HepG2 (cell line): ENCODE measurements around the gene ATP11A. TPM values are rescaled to one million over a fixed set of nuclear protein-coding genes. Genes with fewer than 3 reads are reported as not detected.

Experiments used
- ADNP ChIP-seq: sonication (generic); formaldehyde crosslinking; IDR thresholded peaks from 2 replicates; pipeline ENCODE4 v1.4.0; 2020; ENCODE audit warnings: missing genetic modification reagents
- HHEX ChIP-seq: IDR thresholded peaks from 2 replicates; pipeline ENCODE4 v1.6.1; 2016; ENCODE audit warnings: control low read depth
- HMG20B ChIP-seq: conservative IDR thresholded peaks from 2 replicates; pipeline ENCODE4 v1.6.1; 2016; ENCODE audit warnings: missing genetic modification reagents, missing compliant biosample characterization
- MTF2 ChIP-seq: sonication (generic); formaldehyde crosslinking; IDR thresholded peaks from 2 replicates; pipeline ENCODE4 v1.5.0; 2020; ENCODE audit warnings: missing genetic modification reagents, borderline replicate concordance
- NONO ChIP-seq, 2 experiments: fragments of 450-650 bp in 1 of 2; sonication (generic) in 1 of 2; formaldehyde crosslinking in 1 of 2; IDR thresholded peaks in 1 of 2; conservative IDR thresholded peaks in 1 of 2; 2 replicates each; pipeline versions ENCODE4 v1.6.1 to v1.8.0; 2017 to 2022; ENCODE audit warnings: mild to moderate bottlenecking in 1 of 2, missing genetic modification reagents in 1 of 2, moderate library complexity in 1 of 2
- RARA ChIP-seq: IDR thresholded peaks from 2 replicates; pipeline ENCODE4 v1.6.1; 2016; ENCODE audit warnings: missing genetic modification reagents, missing compliant biosample characterization
- RFX3 ChIP-seq: IDR thresholded peaks from 2 replicates; pipeline ENCODE4 v1.6.1; 2016; ENCODE audit warnings: missing biosample characterization, missing genetic modification reagents
- SMARCC2 ChIP-seq: fragments of 450-650 bp; IDR thresholded peaks from 2 replicates; pipeline ENCODE4 v1.6.1; 2017; ENCODE audit warnings: antibody characterized with exemption, mild to moderate bottlenecking
- SSRP1 ChIP-seq: IDR thresholded peaks from 2 replicates; pipeline ENCODE4 v1.6.1; 2016; ENCODE audit warnings: control low read depth
- YEATS2 ChIP-seq: sonication (generic); formaldehyde crosslinking; IDR thresholded peaks from 2 replicates; pipeline ENCODE4 v1.4.0; 2020; ENCODE audit warnings: missing genetic modification reagents, borderline replicate concordance
- ZNF510 ChIP-seq: sonication (generic); formaldehyde crosslinking; IDR thresholded peaks from 2 replicates; pipeline ENCODE4 v1.4.0; 2020; ENCODE audit warnings: low read depth, mild to moderate bottlenecking, missing genetic modification reagents
- ZNF772 ChIP-seq: sonication (generic); formaldehyde crosslinking; IDR thresholded peaks from 2 replicates; pipeline ENCODE4 v1.5.0; 2020; ENCODE audit warnings: mild to moderate bottlenecking, missing genetic modification reagents
- polyA plus RNA-seq, 8 experiments: library from polyadenylated mRNA; depleted of rRNA in 3 of 8; stranded (reverse) in 7 of 8; unstranded in 1 of 8; fragments of >200 nt; fragmentation: Illumina TruSeq in 4 of 8; extraction: Trizol in 4 of 8; gene quantifications; 2 replicates each; pipeline versions ENCODE4 v1.2.1 to v1.2.3, GENCODE V29; 2011 to 2016; ENCODE audit warnings: low read depth in 4 of 8, missing spikeins in 1 of 8, mixed read lengths in 1 of 8; ENCODE audit not compliant: insufficient read depth in 1 of 8
- total RNA-seq, 5 experiments: library from RNA; depleted of rRNA; stranded (reverse); fragments of >200 nt; fragmentation: Illumina TruSeq; extraction: Trizol; gene quantifications; 2 replicates each; pipeline ENCODE4 v1.2.3, GENCODE V29; 2016; ENCODE audit warnings: low read depth in 1 of 5
- TF ChIP-seq, protein P1 (sequence below), 2 experiments: sonication (generic) in 1 of 2; formaldehyde crosslinking in 1 of 2; IDR thresholded peaks; 2 replicates each; pipeline versions ENCODE4 v1.5.1 to v1.6.1; 2011 to 2020; ENCODE audit warnings: borderline replicate concordance in 1 of 2, low read depth in 1 of 2, low read length in 1 of 2, mild to moderate bottlenecking in 1 of 2, missing genetic modification reagents in 1 of 2, moderate library complexity in 1 of 2
- TF ChIP-seq, protein P2 (sequence below): sonication (generic); formaldehyde crosslinking; IDR thresholded peaks from 2 replicates; pipeline ENCODE4 v1.5.1; 2020; ENCODE audit warnings: missing genetic modification reagents, mild to moderate bottlenecking, borderline replicate concordance
- TF ChIP-seq, protein P3 (sequence below), 2 experiments: IDR thresholded peaks; 2 replicates each; pipeline ENCODE4 v1.6.1; 2011 to 2012; ENCODE audit warnings: low read length in 2 of 2, borderline replicate concordance in 1 of 2, low read depth in 1 of 2, mild to moderate bottlenecking in 1 of 2, moderate library complexity in 1 of 2
- TF ChIP-seq, protein P4 (sequence below): sonication (generic); formaldehyde crosslinking; IDR thresholded peaks from 2 replicates; pipeline ENCODE4 v1.5.0; 2020; ENCODE audit warnings: mild to moderate bottlenecking, missing genetic modification reagents, borderline replicate concordance

Gene ATP11A
- total and polyA plus RNA-seq, 2 of the 13 experiments (the other 11 are each of a cell fraction or from before 2014, with no cell fraction given), result 18.4 to 20.1 TPM

DNA sequence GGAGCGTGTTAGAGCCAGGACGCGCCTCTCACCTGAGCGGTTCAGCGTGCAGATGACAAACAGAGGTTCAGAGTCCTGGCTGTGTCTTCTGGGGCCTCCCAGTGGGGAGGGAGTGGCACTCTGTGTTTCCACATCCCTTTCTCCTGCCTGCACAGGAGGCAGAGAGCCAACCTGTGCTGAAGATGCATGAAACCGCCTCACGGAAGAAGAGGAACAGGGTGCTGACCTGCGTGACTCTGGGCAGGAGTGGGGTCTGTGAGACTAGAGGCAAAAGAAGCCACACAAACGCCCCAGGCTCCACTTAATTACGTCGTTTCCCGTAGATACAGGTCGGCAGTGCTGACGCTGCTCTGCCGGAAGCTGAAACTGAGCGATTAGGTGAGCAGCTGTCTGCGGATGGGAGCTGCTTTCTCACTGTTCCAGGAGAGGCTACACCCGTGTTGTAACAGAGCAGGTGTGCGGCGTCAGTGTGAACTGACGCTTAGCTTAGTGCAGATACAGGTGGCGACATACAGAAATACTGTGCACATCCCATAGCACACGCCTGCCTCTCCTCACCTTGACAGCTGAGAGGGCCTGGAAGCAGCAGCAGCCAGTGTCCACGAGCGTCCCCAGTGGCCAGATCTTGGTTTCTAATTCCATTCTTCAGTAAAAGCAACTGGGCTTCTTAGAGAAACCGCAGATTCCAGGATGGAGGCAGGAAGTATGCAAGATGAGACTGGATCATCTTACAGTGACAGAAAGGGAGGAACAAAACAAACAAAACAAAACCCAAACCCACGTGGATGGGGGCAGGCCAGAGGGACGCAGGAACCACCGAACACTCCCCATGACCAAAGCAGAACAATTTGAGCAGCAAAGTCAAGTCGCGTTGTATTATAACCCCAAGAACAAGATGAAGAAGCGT lies 241.4 kb downstream of the ATP11A start (continued):
- TF ChIP-seq SSRP1 (peak; percentile 48; the same call in 1 of the 2 replicates), RFX3 (no peak), HHEX (no peak), SMARCC2 (no peak), ADNP (CRISPR knock-in tag) (no peak), NONO (IDR thresholded peaks at IDR 0.05) (no peak), NONO (CRISPR knock-in tag; conservative IDR thresholded peaks at IDR 0.05) (no peak), HMG20B (CRISPR knock-in tag) (no peak), ZNF510 (CRISPR knock-in tag) (no peak), YEATS2 (no peak), RARA (0 out of 2 replicates have a peak, but pooled peaks have one; percentile 27), MTF2 (CRISPR knock-in tag) (no peak), ZNF772 (CRISPR knock-in tag) (0 out of 2 replicates have a peak, but pooled peaks have one; percentile 54)
- TF ChIP-seq, protein P1, sequence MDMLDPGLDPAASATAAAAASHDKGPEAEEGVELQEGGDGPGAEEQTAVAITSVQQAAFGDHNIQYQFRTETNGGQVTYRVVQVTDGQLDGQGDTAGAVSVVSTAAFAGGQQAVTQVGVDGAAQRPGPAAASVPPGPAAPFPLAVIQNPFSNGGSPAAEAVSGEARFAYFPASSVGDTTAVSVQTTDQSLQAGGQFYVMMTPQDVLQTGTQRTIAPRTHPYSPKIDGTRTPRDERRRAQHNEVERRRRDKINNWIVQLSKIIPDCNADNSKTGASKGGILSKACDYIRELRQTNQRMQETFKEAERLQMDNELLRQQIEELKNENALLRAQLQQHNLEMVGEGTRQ (IDR thresholded peaks at IDR 0.05; ENCODE audit: low read depth, low read length), result no peak
- TF ChIP-seq, protein P1 (CRISPR knock-in tag; IDR thresholded peaks at IDR 0.05; ENCODE audit: borderline replicate concordance), result no peak
- TF ChIP-seq, protein P2, sequence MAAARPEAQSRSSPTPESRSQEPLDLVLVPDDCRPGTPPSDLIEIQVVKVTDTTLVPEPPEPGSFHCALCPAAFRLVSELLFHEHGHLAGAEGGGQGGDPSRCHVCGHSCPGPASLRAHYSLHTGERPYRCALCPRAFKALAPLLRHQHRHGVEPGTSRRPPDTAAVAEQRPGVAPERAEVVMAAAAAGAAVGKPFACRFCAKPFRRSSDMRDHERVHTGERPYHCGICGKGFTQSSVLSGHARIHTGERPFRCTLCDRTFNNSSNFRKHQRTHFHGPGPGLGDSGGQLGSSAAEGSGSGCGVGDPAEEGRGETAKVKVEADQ (CRISPR knock-in tag), result 0 out of 2 replicates have a peak, but pooled peaks have one; percentile 17
- TF ChIP-seq, protein P3, sequence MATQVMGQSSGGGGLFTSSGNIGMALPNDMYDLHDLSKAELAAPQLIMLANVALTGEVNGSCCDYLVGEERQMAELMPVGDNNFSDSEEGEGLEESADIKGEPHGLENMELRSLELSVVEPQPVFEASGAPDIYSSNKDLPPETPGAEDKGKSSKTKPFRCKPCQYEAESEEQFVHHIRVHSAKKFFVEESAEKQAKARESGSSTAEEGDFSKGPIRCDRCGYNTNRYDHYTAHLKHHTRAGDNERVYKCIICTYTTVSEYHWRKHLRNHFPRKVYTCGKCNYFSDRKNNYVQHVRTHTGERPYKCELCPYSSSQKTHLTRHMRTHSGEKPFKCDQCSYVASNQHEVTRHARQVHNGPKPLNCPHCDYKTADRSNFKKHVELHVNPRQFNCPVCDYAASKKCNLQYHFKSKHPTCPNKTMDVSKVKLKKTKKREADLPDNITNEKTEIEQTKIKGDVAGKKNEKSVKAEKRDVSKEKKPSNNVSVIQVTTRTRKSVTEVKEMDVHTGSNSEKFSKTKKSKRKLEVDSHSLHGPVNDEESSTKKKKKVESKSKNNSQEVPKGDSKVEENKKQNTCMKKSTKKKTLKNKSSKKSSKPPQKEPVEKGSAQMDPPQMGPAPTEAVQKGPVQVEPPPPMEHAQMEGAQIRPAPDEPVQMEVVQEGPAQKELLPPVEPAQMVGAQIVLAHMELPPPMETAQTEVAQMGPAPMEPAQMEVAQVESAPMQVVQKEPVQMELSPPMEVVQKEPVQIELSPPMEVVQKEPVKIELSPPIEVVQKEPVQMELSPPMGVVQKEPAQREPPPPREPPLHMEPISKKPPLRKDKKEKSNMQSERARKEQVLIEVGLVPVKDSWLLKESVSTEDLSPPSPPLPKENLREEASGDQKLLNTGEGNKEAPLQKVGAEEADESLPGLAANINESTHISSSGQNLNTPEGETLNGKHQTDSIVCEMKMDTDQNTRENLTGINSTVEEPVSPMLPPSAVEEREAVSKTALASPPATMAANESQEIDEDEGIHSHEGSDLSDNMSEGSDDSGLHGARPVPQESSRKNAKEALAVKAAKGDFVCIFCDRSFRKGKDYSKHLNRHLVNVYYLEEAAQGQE (IDR thresholded peaks at IDR 0.05; ENCODE audit: borderline replicate concordance in 1 of 2, low read depth in 1 of 2, low read length in 2 of 2), result no peak
- TF ChIP-seq, protein P4, sequence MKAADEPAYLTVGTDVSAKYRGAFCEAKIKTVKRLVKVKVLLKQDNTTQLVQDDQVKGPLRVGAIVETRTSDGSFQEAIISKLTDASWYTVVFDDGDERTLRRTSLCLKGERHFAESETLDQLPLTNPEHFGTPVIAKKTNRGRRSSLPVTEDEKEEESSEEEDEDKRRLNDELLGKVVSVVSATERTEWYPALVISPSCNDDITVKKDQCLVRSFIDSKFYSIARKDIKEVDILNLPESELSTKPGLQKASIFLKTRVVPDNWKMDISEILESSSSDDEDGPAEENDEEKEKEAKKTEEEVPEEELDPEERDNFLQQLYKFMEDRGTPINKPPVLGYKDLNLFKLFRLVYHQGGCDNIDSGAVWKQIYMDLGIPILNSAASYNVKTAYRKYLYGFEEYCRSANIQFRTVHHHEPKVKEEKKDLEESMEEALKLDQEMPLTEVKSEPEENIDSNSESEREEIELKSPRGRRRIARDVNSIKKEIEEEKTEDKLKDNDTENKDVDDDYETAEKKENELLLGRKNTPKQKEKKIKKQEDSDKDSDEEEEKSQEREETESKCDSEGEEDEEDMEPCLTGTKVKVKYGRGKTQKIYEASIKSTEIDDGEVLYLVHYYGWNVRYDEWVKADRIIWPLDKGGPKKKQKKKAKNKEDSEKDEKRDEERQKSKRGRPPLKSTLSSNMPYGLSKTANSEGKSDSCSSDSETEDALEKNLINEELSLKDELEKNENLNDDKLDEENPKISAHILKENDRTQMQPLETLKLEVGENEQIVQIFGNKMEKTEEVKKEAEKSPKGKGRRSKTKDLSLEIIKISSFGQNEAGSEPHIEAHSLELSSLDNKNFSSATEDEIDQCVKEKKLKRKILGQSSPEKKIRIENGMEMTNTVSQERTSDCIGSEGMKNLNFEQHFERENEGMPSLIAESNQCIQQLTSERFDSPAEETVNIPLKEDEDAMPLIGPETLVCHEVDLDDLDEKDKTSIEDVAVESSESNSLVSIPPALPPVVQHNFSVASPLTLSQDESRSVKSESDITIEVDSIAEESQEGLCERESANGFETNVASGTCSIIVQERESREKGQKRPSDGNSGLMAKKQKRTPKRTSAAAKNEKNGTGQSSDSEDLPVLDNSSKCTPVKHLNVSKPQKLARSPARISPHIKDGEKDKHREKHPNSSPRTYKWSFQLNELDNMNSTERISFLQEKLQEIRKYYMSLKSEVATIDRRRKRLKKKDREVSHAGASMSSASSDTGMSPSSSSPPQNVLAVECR (CRISPR knock-in tag), result peak; percentile 73
